CD4-positive, alpha-beta T cell treated with Interleukin-21 for 1 hour (primary cell): ENCODE measurements around the gene STRN3.
"Not testable (repeated sequence)": the region's sequence is repeated elsewhere in the genome, so short reads cannot be mapped to it uniquely, and the experiment has no call there.

Experiments used
- DNase-seq: peaks from one replicate; pipeline ENCODE4 v3.0.0-alpha.2; 2020

The STRN3 gene

DNA sequence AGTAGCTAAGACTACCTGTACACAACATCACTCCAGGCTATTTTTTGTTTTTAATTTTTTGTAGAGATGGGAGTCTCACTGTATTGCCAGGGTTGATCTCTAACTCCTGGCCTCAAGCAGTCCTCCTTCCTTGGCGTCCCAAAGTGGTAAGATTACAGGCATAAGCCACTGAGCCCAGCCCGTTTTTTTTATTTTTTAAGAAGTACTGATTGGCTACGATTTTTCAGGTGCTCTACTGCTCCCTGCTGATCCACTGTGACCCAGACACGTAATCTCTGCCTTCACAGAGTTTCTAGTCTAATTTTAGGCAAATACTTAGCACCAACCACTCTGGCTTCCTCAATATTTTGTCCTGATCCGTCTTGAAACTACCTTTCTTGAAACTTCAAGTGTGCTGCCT, 4.3 kb upstream of the STRN3 start:
- DNase-seq: no peak

DNA sequence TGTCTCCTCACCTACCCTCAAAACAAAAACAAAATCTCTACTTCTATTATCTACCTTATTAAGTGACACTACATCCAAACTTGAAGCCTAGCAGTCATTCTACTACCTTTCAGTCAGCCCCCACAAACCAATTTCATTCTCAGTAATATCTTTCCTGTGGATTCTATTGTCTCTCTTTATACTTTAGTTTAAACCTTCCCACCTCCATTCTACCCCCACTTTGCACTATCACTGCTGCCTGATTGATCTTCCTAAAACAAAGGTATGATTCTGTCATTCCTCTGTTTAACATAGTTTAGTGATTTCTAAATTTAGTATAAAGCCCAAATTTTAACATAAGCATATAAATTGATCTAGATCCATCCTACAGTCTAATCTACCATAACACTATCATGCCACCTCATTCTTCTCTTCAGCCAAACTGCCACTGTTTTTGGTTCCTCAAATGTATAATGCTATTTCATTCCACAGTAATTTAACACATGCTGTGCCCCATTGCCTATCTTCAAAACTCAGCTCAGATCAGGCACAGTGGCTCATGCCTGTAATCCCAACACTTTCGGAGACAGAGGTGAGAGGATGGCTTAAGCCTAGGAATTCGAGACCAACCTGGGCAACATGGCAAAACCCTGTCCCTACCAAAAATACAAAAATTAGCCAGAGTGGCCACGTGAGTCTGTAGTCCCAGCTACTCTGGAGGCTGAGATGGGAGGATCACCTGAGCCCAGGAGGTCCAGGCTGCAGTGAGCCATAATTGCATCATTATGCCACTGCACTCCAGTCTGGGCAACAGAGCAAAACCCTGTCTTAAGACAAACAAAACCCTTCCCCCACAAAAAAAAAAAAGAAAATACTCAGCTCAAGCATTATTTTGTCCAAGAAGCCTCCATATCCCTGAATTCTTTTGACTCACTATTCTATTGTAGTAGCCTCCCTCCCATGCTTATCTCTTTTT, 3.1 kb upstream of the STRN3 start:
- DNase-seq: no peak

DNA sequence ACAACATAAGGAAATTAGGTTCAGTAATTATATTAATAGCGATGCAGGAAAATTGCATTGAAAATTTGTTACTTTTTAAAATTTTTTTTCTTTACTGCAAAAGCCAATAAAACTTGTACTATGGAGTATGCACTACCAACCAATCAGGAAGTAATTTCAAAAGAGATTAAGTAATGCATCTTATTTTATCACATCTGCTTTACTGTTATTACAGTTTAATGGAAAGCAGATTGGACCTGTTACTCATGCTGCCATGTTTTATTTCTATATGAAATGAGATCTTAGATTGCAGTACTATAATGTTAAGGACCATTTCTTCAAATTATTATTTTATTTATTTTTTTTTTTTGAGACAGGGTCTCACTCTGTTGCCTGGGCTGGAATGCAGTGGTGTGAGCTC, 1.7 kb upstream of the STRN3 start:
- DNase-seq: no peak

DNA sequence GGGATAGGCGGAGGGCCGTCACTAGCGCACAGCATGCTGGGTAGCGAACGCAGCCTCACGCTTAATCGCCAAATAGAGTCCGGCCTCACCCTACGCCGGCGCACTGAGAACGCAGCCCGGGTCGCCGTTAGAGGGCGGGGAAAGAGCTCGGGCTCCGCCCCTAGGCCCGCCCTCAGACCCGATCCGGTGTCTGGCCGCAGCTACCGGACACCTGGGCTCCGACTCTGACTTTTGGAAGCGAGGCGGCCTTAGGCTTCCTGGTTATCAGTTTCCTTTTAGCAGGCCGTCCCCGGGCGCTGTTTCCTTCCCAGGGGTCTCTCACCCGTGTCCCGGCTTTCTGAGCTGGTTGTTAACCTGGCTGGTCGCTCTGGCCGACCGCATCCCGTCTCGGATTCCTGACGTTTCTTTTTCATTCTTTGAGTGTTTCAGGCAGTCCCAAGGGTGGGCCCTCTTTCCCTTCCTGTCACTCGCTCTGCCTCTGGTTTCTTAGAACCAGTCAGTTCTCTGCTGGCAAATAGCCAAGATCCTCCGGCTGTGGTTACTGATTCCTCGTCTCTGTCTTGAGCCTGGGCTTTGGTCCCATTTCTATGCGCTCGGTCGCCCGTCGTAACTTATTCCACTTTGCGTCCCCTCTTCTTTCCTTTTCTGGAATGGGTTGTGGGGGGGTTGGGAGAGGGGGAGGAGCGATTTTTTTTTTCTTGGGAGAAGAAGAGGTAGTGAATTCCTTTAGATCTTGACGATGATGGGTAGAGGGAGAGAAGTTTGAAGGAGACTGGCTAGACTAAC, 464 bp upstream of the STRN3 start:
- peak; percentile 93 for DNase-seq

DNA sequence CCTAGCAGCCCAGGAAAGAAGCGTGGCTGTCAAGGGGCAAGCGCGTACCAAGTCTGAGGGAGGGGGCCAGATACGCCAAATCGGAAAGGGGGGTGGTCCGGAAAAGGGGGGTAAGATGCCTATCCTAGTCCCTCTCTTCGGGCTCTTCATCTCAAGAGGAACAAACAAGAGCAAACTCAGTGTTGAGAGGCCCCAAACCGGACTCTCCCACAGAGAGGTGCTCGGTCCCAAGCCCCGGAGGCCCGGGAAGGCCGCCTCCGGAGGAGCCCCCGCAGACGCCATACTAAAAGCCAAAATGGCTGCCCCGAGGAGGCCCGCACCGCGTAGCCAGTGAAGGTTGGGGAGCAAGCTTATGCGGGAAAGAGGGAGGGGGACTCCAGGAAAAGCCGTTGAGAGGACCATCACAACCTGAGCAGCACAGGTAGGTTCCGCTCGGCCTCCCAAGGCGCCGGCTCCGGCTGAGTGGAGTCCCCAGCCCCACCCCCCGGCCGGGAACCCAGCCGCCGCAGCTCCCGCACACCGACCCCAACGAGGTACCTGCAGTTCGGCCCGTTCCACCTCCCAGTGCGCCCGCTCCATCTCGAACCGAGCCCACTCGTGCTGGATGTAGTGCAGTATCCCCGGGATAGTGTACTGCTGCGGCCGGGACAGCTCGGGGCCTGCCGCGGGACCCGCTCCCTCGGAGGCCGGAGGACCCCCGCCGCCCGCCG, 657 bp downstream of the STRN3 start, which contains the start of gene AP4S1:
TSS of gene AP4S1 (plus strand) at position 283 of the 710 bp plus-strand sequence. CDS start 40,548 bp downstream, outside the sequence.
- peak; percentile 59 for DNase-seq

DNA sequence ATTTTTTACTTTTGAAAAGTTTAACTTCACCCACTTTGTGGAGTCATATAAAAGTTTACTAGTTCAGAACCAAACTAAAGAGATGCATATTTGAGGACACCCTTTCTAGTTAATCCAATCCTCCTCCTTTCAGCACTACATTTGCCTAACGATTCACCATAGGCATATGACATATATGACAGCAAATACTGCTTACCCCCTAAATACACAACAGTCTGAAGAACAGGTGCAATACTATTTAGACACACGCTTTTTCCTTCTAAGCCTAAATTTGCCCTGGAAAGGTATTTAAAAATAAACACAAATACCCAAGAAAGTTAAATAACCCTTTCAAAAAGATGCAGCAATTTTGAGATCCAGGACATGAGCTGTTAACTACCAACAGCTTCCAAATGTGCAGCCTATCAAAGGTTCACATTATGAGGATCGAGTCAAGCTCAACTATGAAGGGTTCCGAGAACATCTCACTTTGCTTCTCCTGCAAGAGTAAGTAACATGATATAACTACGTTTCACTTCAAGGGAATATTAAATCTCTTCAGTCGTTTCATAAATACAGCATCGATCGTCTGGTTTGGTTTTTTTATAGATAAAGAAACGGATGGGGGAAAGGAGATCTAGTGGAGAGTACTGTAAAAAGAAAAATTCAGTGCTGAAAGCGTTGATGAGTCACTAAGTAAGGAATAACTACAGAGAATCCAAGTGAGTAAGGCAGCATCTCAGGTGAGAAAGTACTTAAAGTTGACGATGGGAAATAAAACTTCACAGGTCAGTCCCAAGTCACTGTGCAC, 1.4 kb downstream of the STRN3 start:
- DNase-seq: no peak

DNA sequence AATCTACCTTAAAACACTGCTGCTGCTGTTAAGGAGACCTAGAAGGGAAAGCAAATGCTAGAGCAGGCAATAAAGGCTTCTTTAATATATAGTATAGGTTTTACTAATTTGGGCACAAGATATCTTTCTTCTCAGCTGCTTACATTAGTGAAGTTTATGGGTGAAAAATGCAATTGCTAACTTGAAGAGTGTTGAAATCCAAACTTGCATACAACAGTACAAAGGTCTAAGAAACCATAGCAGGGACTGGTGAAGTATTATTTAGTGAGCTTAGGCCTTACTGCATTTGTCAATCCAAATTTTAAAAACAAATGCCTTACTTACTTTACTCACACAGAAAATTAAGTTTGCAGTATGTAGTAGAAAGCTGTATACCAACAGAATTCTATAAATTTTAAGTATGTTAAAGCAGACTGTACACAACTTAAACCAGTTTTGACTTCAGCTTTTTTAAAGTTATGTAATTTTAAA, 2.1 kb downstream of the STRN3 start:
- DNase-seq: no peak

DNA sequence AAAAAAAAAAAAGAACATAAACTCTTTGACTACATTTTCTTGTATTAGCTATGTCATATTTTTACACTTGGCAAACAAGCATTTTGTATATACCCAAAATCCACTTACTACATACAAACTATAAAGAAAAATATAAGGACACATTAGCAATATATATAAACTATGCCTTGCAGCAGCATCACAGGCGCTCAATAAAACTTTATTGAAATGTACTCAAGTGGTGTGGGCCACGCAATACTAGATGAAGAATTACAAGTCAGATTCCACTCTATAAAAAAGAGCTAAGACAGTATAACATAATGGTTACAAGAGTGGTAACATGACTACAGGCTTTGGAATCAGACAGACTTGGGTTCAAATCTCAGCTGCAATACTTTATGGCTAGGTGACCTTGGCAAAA, 3.8 kb downstream of the STRN3 start:
- DNase-seq: no peak

DNA sequence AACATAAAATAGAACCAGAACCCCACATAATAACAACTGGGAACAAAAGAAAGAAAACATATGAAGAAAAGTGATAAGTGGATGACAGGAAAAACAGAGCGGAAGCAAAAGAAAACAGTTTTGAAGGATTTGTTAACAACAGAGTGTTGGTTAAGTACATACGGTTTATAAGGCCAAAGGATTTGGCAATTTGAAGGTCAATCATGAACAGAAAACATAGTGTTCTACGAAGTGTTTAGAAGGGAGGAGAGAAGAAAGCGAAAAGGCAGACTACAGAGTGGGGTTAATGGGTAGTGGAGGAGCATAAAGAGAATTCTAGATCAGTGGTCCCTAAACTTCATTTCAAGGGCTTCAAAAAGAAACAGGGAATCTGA, 4.6 kb downstream of the STRN3 start:
- no peak for DNase-seq

DNA sequence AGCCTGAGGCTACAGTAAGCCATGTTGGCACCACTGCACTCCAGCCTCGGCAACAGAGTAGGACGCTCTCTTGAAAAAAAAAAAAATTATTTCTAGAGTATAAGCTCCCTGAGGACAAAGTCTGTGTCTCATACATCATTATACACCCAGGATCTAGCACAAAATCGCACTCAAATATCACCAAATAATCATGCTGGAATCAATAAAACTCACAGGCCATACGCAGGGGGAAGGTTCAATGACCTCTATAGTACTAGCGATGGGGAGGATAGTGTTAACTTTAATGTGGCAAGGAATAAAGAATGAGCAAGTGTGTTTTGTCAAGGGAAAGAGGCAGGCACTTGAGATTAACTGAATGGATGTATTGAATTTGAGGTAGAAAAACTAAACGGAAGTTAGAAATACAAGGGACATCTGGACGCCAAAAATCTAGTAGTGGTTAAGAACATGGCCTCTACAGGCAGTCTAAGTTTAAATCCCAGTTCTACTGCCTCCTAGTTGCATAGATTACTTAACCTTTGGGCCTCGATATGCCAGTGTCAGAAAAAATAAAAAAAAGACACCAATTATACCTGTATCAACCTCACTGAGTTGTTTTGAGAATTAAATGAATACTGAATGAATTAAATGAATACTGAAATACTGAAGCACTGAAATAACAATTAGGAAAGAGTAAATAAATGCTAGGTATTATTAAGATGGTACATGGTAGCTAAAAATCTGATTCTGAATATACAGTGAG, 5.2 kb downstream of the STRN3 start:
- no peak for DNase-seq

DNA sequence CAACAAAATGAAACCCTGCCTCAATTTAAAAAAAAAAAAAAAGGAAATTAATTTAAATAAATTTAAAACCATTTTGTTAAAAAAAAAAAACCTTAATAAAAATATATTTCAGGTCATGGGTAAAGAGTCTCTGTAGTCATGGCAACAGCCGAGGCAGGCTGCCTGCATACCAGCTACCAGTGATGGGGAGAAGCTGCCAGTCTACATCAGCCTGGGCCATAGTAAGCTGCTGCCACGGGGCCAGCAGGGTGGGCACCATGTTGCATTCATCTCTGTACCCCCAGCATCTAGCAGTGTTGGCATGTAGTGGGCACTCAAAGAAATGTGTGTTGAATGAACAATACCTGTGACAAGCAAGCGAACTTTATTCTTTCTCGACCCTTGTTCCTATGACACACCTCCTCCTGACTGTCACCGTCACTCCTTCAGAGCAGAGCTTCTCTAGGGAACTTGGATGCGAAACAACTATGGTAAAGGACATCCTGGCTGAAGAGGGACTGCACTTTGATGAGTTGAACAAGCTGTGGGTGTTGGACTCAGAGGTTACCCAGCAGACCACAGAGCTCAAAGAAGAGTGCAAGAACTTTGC, 8.0 kb downstream of the STRN3 start:
- DNase-seq: no peak

DNA sequence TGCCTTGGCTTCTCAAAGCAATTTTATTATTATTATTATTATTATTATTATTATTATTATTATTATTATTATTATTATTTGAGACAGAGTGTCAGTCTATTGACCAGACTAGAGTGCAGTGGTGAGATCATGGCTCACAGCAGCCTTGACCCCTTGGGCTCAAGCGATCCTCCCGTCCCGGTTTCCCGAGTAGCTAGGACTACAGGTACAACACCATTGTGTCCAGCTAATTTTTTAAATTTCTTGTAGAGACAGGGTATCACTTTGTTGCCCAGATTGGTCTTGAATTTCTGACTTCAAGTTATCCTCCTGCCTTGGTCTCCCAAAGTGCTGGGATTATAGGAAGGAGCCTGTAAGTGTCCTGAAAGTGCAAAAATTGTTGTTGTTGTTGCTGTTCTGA, 12.3 kb downstream of the STRN3 start:
- no peak for DNase-seq

DNA sequence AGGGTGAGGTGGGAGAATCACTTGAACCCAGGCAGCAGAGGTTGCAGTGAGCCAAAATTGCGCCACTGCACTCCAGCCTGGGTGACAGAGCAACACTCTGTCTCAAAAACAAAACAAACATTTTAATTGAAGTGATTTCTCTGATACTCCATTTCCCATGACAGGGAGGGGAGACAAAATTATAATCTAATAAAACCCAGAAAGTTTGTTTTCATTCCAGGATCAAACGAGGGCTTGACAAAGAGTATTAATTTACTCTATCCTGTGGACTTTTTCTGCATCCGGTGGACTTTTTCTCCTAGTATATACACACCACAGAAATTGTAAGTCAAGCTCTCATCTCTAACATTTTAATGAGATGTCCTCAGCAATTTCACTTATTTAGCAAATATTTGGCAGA, 15.2 kb downstream of the STRN3 start:
- no peak for DNase-seq

DNA sequence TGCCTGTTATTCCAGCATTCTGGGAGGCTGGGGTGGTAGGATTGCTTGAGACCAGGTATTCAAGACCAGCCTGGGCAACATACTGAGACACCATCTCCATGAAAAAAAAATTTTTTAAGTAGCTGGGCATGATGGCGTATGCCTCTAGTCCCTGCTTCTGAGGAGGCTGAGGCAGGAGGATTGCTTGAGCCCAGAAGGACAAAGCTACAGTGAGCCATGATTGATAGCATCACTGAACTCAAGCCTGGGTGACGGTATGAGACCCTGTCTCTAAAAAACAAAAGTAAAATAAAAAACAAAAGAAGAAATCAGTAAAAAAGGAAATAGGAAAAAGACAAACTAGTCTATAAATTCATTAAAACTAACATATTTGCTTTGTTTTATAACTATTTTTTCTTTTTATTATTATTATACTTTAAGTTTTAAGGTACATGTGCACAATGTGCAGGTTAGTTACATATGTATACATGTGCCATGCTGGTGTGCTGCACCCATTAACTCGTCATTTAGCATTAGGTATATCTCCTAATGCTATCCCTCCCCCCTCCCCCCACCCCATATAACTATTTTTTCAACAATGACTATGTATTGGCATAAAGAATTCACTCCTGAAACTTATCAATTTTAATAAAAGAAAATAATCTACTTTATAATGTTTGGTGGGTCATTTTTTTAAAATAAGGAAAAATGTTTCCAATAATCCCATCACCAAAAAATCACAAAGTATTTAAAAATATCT, 16.2 kb downstream of the STRN3 start:
- no peak for DNase-seq

DNA sequence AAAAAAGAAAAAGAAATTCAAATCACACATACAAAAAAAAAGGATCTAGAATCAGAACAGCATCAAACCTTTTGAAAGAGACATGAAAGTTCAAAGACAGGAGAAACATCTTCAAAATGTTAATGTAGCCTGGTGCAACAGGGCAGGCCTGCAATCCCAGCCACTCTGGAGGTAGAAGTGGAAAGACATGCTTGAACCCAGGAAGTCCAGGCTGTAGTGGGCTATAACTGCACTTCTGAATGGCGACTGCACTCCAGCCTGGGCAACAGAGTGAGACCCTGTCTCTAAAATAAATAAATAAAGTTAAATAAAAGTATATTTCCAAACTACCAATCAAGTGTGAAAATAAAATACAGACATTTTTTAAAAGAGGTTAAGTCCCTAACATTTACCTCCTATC, 19.5 kb downstream of the STRN3 start:
- DNase-seq: no peak

DNA sequence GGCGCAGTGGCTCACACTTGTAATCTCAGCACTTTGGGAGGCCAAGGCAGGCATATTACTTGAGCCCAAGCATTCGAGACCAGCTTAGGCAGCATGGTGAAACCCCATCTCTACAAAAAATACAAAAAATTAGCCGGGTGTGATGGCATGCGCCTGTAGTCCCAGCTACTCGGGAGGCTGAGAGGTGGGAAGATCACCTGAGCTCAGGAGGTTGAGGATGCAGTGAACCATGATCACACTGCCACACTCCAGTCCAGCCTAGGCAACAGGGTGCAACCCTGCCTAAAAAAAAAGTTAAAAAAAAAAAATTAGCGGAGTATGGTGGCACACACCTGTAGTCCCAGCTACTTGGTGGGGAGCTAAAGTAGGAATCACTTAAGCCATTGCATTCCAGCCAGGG, 22.2 kb downstream of the STRN3 start:
- DNase-seq: not testable (repeated sequence)

DNA sequence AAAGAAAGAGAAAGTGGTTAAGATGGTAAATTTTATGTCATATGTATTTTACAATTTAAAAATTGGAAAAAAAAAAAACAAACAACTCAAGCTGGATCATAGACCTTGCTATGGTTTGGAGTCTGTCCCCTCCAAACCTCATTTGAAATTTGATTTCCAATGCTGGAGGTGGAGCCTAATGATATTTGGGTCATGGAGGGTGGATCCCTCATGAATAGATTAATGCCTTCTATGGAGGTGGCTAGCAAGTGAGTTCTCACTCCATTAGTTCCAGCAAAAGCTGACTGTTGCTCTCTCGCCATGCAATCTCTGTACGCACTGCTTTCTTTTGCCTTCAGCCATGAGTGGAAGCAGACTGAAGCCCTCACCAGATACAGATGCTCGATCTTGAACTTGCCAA, 22.9 kb downstream of the STRN3 start:
- no peak for DNase-seq

DNA sequence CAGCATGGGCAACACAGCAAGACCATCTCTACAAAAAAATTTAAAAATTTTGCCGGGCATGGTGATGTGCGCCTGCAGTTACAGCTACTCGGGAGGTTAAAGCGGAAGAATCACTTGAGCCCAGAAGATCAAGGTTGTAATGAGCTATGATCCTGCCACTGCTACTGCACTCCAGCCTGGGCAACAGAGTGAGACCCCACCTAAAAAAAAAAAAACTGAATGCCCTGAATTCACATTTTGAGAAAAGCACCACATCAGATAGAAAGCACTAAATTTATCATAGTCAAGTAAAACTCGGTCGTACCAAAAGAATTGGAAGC, 24.9 kb downstream of the STRN3 start:
- DNase-seq: no peak

DNA sequence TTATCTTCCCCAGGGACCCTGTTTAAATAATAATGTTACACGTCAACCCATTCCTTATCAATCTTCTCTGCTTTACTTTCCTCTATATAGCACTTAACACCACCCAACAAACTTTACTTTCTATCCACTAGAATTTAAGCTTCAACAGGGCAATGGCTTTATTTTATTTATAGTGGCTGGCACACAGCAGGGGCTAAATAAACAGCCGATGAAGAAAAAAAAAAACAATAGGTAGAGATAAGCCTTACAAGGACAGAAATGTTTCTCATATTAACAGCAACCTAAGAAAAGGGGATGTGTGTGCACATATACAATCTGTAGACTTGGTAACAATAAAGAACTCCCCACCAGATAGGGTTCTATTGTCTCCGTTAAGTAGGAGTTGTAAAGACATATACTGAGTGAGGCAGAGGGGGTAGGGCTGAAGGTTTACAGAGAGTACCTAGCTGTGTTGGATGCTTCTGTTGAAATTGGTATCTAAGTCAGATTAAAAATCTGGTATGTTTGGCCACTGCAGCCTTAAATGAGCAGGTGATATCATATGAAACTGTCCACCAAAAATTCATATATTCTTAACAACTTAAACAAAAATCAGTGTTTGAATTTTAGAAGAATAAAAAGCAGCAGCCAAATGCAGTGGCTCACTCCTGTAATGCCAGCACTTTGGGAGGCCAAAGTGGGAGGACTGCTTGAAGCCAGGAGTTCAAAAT, 25.4 kb downstream of the STRN3 start:
- no peak for DNase-seq
